HG03280 (cell line): ENCODE measurements around the gene CNOT9.

Source experiments
- ATAC-seq: cut with Tn5 transposase; IDR thresholded peaks from one replicate; pipeline ENCODE4 v1.9.1; 2021; ENCODE audit warnings: mild to moderate bottlenecking, moderate library complexity; ENCODE audit not compliant: unreplicated experiment

CNOT9 gene

DNA sequence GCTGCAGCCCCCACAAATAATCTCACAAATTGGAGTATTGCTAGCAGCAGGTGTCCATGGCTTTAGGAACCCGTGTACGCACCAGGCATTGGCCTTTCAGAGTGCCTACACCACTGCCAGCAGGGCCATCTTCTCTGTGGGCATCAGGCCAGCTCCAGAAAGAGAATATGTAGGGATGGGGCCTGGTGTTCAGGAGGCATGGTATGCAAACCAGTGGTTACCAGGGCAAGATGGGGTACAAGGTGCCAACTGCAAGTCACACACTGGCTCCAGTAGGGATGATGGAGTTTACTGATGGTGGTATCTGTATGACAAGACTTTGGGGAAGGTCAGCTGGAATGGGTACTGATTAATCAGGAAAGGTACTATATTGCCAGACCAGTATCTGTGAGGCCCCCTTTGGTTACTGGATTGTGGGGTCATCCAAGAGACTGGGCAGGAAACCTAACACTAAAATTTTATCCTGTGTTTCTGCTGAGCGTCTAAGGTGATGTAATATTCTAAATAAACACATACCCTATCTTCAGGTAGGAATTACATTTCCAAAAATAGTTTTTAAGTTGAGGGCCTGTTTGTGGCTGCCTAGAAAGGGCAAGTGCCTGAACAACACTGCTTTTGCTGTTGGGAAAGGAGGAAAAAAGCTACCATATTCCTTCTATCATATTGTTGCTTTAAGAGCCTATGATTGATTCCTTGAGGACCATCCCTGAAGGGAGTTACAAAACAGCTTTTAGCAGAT is 9.0 kb downstream of the CNOT9 start:
- ATAC-seq = no peak

DNA sequence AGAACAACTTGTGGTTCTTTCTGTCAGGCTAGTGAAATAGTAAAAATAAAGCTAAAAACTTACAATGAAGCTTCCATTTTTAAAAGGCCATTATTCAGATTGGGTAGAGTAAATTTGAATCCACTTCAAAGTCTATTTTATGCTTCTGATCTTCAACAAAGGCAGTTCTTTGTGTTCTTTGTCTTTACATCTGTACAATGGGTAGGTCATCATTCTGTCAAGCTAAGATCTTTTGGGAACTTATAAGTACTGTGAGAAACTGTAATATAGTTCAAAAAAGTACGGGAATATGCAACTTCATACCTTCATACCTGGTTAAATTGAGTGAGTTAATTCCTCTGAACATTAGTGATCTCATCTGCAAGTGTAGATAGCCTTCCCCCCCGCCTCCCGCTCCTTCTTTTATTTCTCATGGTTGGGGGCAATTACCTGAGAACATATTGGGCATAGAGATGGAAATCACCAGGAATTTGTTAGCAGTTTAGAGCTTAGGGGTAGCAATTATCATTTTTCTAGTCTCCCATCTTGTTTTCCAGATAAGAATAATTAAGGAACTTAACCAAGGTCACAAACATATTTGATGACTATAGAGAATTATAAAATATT is 9.7 kb downstream of the CNOT9 start:
- no peak for ATAC-seq

DNA sequence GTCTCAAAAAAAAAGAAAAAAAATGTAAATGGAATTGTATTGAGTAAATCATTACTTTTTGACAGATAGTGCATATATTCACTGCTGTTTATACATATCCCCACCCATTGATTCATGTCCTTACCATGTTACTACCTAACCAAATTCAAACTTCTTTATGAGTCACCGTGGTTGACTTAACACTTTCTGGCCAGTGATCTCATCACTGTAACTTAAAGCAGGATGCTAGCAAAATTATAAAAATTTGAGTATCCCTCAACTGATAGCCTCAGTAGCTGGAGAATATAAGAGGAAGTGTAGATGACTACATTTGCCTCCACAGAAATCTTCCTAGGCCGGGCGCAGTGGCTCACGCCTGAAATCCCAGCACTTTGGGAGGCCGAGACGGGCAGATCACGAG is 13.4 kb downstream of the CNOT9 start:
- ATAC-seq = peak; percentile 47

DNA sequence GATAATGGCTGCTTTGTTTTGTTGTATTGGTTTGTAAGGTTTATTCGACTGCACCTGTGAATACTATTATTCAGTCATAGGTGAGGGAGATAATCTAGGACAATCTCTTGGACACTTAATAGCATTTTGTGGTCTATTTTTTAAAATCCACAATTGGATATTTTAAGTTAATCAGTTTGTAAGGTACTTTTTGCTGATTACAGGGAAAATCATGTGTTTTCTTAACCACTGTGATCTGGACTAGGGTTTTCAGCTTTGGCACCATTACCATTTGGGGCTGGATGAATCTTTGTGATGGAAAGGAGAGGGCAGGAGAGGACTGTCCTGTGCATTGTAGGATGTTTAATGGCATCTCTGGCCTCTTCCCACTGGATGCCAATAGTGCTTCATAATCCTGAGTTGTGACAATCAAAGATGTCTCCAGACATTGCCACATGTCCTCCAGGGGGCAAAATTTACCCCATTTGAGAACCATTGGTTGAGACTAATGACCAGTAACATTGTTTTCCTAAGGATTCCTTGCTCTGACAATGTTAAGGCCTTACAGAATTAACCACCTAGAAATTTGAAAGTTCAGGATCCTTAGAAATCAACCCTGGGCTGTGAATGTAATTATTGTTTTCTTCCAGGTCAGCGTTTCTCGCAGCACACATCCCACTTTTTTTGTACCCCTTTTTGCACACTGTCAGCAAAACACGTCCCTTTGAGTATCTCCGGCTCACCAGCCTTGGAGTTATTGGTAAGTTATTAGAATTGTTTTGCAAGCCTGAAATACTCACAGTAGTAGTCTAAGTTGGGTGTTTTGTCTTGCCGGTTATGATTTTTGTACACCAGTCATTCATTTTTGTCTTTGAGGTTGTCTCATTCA is 15.6 kb downstream of the CNOT9 start:
- no peak for ATAC-seq

DNA sequence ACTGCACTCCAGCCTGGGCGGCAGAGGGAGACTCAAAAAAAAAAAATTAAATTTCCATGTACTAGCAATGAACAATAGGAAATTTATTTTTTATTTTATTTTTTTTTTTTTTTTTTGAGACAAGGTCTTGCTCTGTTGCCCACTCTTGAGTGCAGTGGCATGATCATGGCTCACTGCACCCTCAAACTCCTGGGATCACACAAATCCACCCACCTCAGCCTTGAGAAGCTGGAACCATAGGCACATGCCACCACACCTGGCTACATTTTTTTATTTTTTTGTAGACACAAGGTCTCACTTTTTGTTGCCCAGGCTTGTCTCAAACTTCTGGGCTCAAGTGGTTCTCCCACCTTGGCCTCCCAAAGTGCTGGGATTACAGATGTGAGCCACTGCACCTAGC is 16.9 kb downstream of the CNOT9 start:
- ATAC-seq = no peak

DNA sequence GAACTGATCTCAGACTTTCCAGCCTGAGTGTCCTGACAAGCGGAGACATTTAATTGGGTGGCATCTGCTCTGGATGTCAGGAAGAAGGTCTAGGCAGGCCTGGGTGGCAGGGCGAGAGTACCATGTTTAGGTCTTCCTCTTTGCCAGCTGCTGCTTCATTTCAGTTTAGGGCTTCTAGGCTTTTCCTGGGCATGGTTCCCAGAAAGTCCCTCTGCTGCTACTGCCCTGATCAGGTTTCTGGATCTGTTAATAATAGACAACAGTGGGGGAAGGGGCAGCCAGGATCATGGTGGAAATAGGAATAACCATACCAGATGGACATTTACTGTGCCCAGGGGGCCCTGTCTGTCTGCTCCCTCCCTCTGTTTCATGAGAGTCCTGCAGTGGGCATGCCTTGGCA is 36.8 kb downstream of the CNOT9 start:
- no peak for ATAC-seq

DNA sequence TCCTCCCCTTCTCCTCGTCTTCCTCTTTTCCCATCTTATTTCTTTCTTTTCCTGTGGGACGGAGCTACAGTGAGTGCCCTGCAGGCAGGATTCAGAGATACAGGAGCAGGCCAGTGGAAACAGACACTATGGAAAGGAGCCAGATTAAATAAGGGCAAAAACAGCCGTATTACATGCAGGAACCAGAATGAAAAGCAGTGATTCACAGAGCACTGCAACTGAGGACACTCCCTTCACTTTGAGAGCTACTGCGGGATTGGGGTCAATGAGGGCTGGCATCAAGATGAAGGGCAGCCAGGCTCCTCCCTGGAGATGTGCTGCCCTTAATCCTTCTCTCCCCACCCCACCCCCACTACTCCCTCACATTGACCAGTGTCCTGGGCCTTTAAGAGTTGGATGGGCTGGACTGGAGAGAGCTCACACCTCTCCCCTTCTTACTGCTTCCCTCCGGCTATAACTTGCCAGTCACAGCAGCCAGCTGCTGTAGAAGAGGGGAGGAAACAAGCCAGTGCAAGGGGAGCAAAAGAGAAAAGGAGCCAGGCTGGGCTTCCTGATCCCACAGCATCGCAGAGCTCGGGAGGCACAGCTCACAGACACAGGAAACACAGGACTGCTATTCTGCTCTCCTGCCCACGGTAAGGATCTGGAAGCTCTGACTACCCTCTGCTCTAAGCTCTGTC is 38.9 kb downstream of the CNOT9 start, which contains the start of gene PLCD4:
PLCD4 (plus strand) TSS at position 464 of the 680 bp plus-strand sequence. CDS start 7,841 bp downstream, outside the sequence.
- ATAC-seq = no peak

DNA sequence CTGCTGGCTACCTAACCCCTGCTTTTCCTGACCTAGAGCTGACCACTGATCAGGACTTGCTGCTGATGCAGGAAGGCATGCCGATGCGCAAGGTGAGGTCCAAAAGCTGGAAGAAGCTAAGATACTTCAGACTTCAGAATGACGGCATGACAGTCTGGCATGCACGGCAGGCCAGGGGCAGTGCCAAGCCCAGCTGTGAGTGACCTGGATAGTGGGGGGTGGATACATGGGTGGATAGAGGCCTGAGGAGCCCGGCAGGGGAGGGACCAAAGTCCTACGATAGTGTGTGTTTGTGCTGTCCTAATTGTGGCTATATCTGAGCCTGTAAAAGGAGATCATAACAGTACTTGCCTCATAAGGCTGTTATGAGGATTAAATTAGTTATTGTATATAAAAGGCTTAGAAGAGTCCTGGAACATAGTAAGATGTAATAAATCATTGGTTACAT is 47.3 kb downstream of the CNOT9 start:
- no peak for ATAC-seq

DNA sequence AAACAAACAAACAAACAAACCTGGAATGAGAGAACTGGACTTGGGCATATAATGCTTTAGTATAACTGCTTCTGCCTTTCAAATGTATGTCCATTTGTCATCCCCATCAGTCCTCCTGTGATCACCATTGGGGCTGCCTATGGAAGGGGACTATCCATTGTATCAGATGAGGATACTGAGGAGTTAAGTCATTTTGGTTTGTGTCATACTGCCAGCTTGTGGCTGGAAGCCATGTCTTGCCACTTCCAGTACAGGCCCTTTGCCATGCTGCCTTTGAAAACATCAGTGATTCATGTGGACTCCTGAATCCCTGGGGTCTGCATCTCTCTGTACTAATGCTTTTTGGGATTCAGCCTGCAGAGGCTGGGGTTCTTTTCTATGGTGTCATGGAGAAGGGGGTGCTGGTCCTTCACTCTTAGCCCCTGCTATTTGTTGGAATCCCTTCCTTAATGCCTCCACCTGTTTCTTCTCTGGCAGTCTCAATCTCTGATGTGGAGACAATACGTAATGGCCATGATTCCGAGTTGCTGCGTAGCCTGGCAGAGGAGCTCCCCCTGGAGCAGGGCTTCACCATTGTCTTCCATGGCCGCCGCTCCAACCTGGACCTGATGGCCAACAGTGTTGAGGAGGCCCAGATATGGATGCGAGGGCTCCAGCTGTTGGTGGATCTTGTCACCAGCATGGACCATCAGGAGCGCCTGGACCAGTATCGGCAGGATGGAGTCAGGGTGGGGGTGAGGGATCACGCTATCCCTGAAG is 49.6 kb downstream of the CNOT9 start:
- no peak for ATAC-seq

DNA sequence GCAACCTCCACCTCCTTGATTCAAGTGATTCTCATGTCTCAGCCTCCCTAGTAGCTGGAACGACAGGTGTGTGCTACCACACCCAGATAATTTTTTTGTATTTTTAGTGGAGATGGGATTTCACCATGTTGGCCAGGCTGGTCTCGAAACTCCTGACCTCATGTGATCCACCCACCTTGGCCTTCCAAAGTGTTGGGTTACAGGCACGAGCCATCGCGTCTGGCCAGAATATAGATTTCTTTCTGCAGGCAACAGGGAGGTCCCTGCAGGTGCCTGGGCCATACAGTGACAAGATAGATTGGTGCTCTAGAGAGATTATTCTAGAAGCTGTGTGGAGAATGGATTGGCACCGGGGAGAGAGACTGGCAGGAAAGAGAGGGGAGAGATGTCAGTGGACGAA is 52.4 kb downstream of the CNOT9 start:
- ATAC-seq = no peak

DNA sequence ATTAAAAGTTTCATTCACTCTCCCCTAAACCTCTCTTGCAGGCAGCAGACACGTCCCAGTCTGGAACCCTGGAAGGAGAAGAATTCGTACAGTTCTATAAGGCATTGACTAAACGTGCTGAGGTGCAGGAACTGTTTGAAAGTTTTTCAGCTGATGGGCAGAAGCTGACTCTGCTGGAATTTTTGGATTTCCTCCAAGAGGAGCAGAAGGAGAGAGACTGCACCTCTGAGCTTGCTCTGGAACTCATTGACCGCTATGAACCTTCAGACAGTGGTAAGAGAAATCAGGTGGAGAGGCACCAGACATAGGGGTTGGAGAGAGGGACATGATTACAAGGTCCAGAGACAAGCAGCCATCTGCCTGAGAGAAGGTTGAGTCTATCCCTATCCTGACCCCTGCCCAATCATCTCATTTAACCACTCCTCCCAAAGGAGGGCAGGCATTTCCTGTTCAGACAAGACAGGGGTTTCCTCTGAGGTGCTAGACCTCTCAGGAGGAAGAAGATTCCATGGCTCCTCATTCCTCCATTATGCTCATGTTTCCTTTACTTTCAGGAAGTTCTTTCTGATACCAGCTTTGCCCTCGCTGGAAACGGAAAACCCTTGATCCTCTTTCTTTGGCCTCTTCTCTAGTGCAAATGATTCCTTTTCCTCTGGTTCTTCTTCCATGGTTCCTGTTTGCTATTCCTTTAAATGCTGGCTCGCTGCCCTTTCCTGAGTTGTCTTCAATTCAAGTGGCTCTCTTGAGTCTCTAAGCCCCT is 54.1 kb downstream of the CNOT9 start:
- no peak for ATAC-seq

DNA sequence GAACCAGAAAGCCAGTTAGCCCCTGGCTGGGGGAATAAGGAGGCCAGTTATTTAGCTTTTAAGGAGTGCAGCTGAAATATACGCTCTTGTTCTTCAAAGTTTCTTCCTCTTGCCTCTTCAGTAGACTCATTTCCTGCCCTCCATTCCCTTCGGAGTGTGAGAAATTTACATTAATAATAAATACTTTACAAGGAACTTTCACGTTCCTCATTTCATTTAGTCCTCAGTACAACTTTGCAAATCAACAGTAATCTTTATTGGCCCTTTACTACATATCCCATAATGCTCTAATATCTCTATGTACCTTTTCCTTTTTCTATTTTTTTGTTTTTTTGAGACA is 54.7 kb downstream of the CNOT9 start:
- ATAC-seq = no peak

DNA sequence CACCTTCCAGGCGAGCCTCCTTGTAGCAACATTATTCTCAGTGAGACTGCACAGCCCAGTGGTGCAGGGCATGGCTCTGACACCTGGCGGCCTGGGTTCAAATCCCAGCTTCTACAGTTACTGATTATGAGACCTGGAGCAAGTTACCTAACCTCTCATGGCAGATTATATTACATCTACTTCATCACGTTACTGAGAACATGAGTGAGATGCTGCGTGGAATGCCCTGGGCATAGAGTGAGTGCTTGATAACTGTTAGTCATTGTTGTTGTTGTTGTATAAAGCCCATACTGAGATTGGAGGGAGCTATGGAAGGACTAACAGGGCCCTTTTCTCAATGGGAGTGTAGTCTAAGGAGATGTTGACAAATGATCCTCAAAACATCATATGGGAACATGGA is 57.7 kb downstream of the CNOT9 start:
- no peak for ATAC-seq

DNA sequence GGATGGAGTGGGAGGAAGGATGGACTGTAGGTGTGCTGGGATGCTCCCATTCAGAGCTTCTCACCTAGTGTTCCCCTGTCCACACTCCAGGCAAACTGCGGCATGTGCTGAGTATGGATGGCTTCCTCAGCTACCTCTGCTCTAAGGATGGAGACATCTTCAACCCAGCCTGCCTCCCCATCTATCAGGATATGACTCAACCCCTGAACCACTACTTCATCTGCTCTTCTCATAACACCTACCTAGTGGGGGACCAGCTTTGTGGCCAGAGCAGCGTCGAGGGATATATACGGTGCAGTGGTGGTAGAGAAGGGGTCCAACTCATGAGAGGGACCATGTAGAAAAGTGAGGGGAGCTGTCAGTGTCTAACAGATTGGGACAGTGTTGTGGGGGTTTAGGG is 59.3 kb downstream of the CNOT9 start:
- ATAC-seq = no peak

DNA sequence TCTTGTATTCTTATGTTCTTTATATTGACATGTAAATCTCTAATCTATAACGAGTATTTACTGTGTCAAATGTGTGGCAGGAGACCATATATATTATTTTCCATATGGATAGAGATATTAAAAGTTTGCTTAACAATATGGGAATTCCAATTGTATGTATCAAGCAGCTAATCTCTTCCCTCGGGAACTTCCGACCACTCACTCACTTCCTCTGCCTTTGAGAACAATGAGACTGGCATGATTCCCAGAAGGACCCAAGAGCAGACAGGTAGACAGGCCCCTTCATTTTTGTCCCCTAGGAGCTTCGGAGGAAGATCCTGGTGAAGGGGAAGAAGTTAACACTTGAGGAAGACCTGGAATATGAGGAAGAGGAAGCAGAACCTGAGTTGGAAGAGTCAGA is 63.2 kb downstream of the CNOT9 start:
- ATAC-seq = no peak

DNA sequence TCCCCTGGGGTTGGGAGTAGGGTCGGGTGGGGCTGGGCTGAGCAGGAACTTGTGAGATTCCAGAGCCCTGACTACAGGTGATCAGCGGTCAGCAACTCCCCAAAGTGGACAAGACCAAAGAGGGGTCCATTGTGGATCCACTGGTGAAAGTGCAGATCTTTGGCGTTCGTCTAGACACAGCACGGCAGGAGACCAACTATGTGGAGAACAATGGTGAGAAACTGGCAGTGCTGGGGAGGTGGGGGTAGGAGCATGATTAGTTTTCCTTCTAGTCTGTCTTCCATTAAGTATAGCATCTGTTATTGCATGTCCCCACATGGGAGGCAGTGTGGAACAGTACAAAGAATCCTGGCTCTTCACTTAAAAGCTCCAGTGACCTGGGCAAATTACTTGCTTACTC is 67.1 kb downstream of the CNOT9 start:
- ATAC-seq = no peak

DNA sequence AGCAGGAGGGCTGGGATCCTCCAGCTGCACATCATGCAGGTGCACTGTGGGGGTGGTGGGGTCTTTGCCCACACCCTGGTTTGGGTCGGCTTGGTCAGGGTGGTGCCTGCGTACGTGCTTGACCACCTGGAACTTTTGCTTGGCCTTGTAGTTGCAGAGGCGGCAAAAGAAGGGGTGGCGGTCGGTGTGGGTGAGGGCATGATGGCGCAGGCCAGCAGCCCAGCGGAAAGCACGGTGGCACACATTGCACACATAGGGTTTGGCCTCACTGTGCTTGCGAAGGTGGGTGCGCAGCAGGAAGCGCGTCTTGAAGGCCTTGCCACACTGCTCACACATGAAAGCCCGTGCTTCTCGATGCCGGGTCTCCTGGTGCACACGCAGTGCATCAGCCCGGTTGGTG is 69.7 kb downstream of the CNOT9 start:
- no peak for ATAC-seq

DNA sequence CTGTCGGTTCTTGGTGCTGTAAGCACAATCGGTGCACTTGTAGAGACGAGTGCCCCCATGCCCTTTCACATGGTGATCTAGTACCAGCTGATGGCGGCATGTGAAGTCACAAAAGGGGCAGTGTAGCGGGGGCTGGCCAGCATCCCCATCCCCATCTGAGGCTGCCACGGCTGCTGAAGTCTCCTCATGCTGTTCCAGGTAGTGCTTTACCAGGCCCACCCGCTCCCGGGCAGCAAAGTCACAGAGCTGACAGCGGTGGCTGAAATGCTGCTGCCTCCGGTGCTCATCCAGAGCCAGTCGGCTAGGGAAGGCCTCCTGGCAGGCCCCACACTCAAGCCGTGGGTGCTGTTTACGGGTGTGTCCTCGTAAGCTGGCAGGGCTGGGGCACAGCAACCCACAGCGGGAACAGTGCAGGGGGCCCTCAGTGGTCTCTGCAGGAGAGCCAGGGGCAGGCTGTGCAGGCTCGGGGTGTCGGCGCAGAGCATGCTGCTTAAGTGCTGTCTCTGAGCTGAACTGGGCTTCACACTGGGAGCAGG is 73.5 kb downstream of the CNOT9 start:
- ATAC-seq = no peak

DNA sequence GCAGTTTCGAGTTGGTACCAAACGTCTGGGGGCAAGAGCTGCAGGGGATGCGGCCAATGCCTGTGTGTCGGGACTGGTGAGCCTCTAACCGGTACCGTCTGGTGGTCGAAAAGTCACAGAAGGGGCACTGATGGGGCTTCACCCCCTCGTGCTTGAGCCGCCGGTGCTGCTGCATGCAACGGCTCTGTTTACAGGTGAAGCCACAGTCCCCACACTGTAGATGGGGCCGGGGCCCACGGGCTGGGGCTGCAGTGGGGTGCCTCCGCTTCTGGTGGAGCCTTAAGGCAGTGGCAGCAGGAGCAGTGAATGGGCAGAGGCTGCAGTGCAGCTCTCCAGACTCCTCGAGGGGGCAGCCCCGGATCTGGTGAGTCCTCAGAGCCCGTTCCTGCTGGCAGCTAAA is 74.1 kb downstream of the CNOT9 start:
- ATAC-seq = no peak
